IMR-90 (cell line): Measurements from ENCODE around the gene GTF3C6. TPM values are rescaled to one million over a fixed set of nuclear protein-coding genes. Genes with fewer than 3 reads are reported as not detected.

Source experiments
- ATAC-seq: fragments of 200-7000 bp; cut with Tn5 transposase; 2 replicates; pipeline ENCODE4 v1.9.1; 2020; ENCODE audit warnings: low read depth, mild to moderate bottlenecking, moderate library complexity
- BruUV-seq: library from RNA; stranded (reverse); fragments of 400-500 nt; replicated peaks from 2 replicates; lab custom pipeline; 2021; lab: Mats Ljungman, UMichigan
- CTCF ChIA-PET: fragments of 300-600 bp; formaldehyde crosslinking; extraction: SDS; loops from one replicate; lab custom pipeline; 2021; ENCODE audit warnings: antibody characterized with exemption; lab: Yijun Ruan, JAX
- POLR2A ChIA-PET: fragments of 300-600 bp; sonication (Branson Sonifier 250); formaldehyde crosslinking; loops from one replicate; lab custom pipeline; 2022; ENCODE audit warnings: antibody characterized with exemption; ENCODE audit not compliant: unreplicated experiment; lab: Charles Lee
- DNase-seq: peaks from one replicate; pipeline ENCODE4 v3.0.0; 2013
- H2AFZ ChIP-seq: replicated peaks from 2 replicates; pipeline ENCODE3; 2013; ENCODE audit warnings: low read length, mild to moderate bottlenecking; ENCODE audit not compliant: poor library complexity
- H2AK5ac ChIP-seq: 2 replicates; pipeline ENCODE4 v1.6.1; 2013; ENCODE audit warnings: low read depth, low read length, inconsistent platforms
- H2AK9ac ChIP-seq: replicated peaks from 2 replicates; pipeline ENCODE3; 2013; ENCODE audit warnings: mild to moderate bottlenecking, low read depth, low read length, moderate library complexity; ENCODE audit not compliant: poor library complexity
- H2BK120ac ChIP-seq: 2 replicates; pipeline ENCODE4 v1.6.1; 2013; ENCODE audit warnings: low read depth, low read length, inconsistent platforms
- H2BK15ac ChIP-seq: 3 replicates; pipeline ENCODE4 v1.6.1; 2013; ENCODE audit warnings: low read depth, low read length, inconsistent platforms
- H2BK20ac ChIP-seq: 2 replicates; pipeline ENCODE4 v1.6.1; 2013; ENCODE audit warnings: low read depth, mild to moderate bottlenecking, inconsistent platforms, low read length, moderate library complexity
- H2BK5ac ChIP-seq: 2 replicates; pipeline ENCODE4 v1.6.1; 2013; ENCODE audit warnings: mild to moderate bottlenecking, low read depth, low read length, inconsistent platforms; ENCODE audit not compliant: poor library complexity, severe bottlenecking
- H3K14ac ChIP-seq: replicated peaks from 2 replicates; pipeline ENCODE4 v1.6.1; 2013; ENCODE audit warnings: low read depth, low read length, inconsistent platforms
- H3K18ac ChIP-seq: 2 replicates; pipeline ENCODE4 v1.6.1; 2013; ENCODE audit warnings: low read depth, low read length, control low read depth
- H3K23ac ChIP-seq: 2 replicates; pipeline ENCODE4 v1.6.1; 2013; ENCODE audit warnings: low read depth, low read length, inconsistent platforms
- H3K27ac ChIP-seq: 2 replicates; pipeline ENCODE4 v1.5.1; 2013; ENCODE audit warnings: mild to moderate bottlenecking, control low read depth, low read length; ENCODE audit not compliant: insufficient read depth
- H3K27me3 ChIP-seq: 2 replicates; pipeline ENCODE4 v1.6.1; 2013; ENCODE audit warnings: low read length; ENCODE audit not compliant: control insufficient read depth, insufficient read depth
- H3K36me3 ChIP-seq: 2 replicates; pipeline ENCODE4 v1.6.1; 2013; ENCODE audit warnings: low read length, mixed read lengths; ENCODE audit not compliant: control insufficient read depth, insufficient read depth
- H3K4ac ChIP-seq: 2 replicates; pipeline ENCODE4 v1.6.1; 2013; ENCODE audit warnings: low read depth, low read length, inconsistent platforms
- H3K4me1 ChIP-seq: 2 replicates; pipeline ENCODE4 v1.6.1; 2013; ENCODE audit warnings: low read length, mixed read lengths; ENCODE audit not compliant: control insufficient read depth, insufficient read depth
- H3K4me2 ChIP-seq: 2 replicates; pipeline ENCODE4 v1.6.1; 2013; ENCODE audit warnings: low read depth, mild to moderate bottlenecking, control low read depth, low read length, moderate library complexity
- H3K4me3 ChIP-seq: 2 replicates; pipeline ENCODE4 v1.5.1; 2013; ENCODE audit warnings: low read depth, mild to moderate bottlenecking, control low read depth, low read length, moderate library complexity; ENCODE audit not compliant: insufficient read depth
- H3K56ac ChIP-seq: 2 replicates; pipeline ENCODE4 v1.6.1; 2013; ENCODE audit warnings: low read length, inconsistent platforms; ENCODE audit not compliant: insufficient read depth; ENCODE audit errors: extremely low read depth
- H3K79me1 ChIP-seq, 2 experiments: 2 replicates each; pipeline ENCODE4 v1.6.1; 2013; ENCODE audit warnings: low read length in 2 of 2, inconsistent platforms in 1 of 2, low read depth in 1 of 2
- H3K9ac ChIP-seq: 2 replicates; pipeline ENCODE4 v1.6.1; 2013; ENCODE audit warnings: low read depth, low read length, control low read depth
- H3K9me1 ChIP-seq: 2 replicates; pipeline ENCODE4 v1.6.1; 2013; ENCODE audit warnings: low read length, inconsistent platforms; ENCODE audit not compliant: insufficient read depth
- H3K9me3 ChIP-seq: 2 replicates; pipeline ENCODE4 v1.6.1; 2013; ENCODE audit warnings: low read length; ENCODE audit not compliant: control insufficient read depth, insufficient read depth
- H4K20me1 ChIP-seq: 2 replicates; pipeline ENCODE4 v1.6.1; 2013; ENCODE audit warnings: low read length, inconsistent platforms; ENCODE audit not compliant: insufficient read depth
- H4K5ac ChIP-seq: 2 replicates; pipeline ENCODE4 v1.6.1; 2013; ENCODE audit warnings: mild to moderate bottlenecking, low read depth, low read length, control low read depth
- H4K8ac ChIP-seq, 2 experiments: 2 replicates each; pipeline ENCODE4 v1.6.1; 2013; ENCODE audit warnings: low read depth in 2 of 2, low read length in 2 of 2, control low read depth in 1 of 2, inconsistent platforms in 1 of 2
- H4K91ac ChIP-seq: 2 replicates; pipeline ENCODE4 v1.6.1; 2013; ENCODE audit warnings: low read depth, low read length, inconsistent platforms; ENCODE audit not compliant: insufficient read depth
- BHLHE40 ChIP-seq: fragments of 150-350 bp; IDR thresholded peaks from 2 replicates; pipeline ENCODE4 v1.6.1; 2016; ENCODE audit warnings: mild to moderate bottlenecking, low read depth, low read length
- CEBPB ChIP-seq: IDR thresholded peaks from 2 replicates; pipeline ENCODE4 v1.6.1; 2012; ENCODE audit warnings: low read depth, low read length, improper control_type of control experiment
- CHD1 ChIP-seq: IDR thresholded peaks from 2 replicates; pipeline ENCODE4 v1.6.1; 2012; ENCODE audit warnings: low read depth, low read length, improper control_type of control experiment
- CTCF ChIP-seq: conservative IDR thresholded peaks from 2 replicates; pipeline ENCODE4 v1.5.1; 2012; ENCODE audit warnings: mild to moderate bottlenecking, low read depth, low read length, improper control_type of control experiment
- ELK1 ChIP-seq: fragments of 150-350 bp; IDR thresholded peaks from 2 replicates; pipeline ENCODE4 v1.6.1; 2016; ENCODE audit warnings: low read depth, mild to moderate bottlenecking, low read length, moderate library complexity, borderline replicate concordance
- FOS ChIP-seq: fragments of 150-350 bp; IDR thresholded peaks from 2 replicates; pipeline ENCODE4 v1.6.1; 2016; ENCODE audit warnings: low read depth, low read length
- MAFK ChIP-seq: IDR thresholded peaks from 2 replicates; pipeline ENCODE4 v1.6.1; 2012; ENCODE audit warnings: low read depth, low read length, improper control_type of control experiment
- MAZ ChIP-seq: IDR thresholded peaks from 2 replicates; pipeline ENCODE4 v1.6.1; 2012; ENCODE audit warnings: low read depth, mild to moderate bottlenecking, low read length, improper control_type of control experiment, moderate library complexity, borderline replicate concordance
- MXI1 ChIP-seq: IDR thresholded peaks from 2 replicates; pipeline ENCODE4 v1.6.1; 2012; ENCODE audit warnings: low read depth, mild to moderate bottlenecking, low read length, moderate library complexity, borderline replicate concordance
- NFE2L2 ChIP-seq: fragments of 150-350 bp; IDR thresholded peaks from 2 replicates; pipeline ENCODE4 v1.6.1; 2016; ENCODE audit warnings: low read depth, mild to moderate bottlenecking, low read length
- POLR2A ChIP-seq: IDR thresholded peaks from 2 replicates; pipeline ENCODE4 v1.6.1; 2012; ENCODE audit warnings: mild to moderate bottlenecking, low read depth, low read length
- RAD21 ChIP-seq: IDR thresholded peaks from 2 replicates; pipeline ENCODE4 v1.6.1; 2012; ENCODE audit warnings: low read length, improper control_type of control experiment
- RCOR1 ChIP-seq: IDR thresholded peaks from 2 replicates; pipeline ENCODE4 v1.6.1; 2012; ENCODE audit warnings: mild to moderate bottlenecking, low read length, improper control_type of control experiment; ENCODE audit not compliant: insufficient replicate concordance
- RFX5 ChIP-seq: IDR thresholded peaks from 2 replicates; pipeline ENCODE4 v1.8.0; 2012; ENCODE audit warnings: low read depth, mild to moderate bottlenecking, low read length, moderate library complexity
- SMC3 ChIP-seq: fragments of 150-350 bp; IDR thresholded peaks from 2 replicates; pipeline ENCODE4 v1.6.1; 2016; ENCODE audit warnings: low read depth, mild to moderate bottlenecking, antibody characterized with exemption, low read length, moderate library complexity
- USF2 ChIP-seq: fragments of 150-350 bp; IDR thresholded peaks from 2 replicates; pipeline ENCODE4 v1.6.1; 2017; ENCODE audit warnings: mild to moderate bottlenecking, antibody characterized with exemption, low read length, low read depth
- whole genome bisulfite sequencing, 2 experiments: methylation state at CpG; one replicate each; pipeline versions ENCODE4 v1.1.5 to v1.1.7; 2013; ENCODE audit warnings: missing lambda C conversion rate in 2 of 2; ENCODE audit not compliant: insufficient read length in 1 of 2; ENCODE audit errors: extremely low coverage in 2 of 2; 5-methylcytosine and 5-hydroxymethylcytosine counted together
- dilution Hi-C: fragments of 300-500 bp; cut with HindIII; formaldehyde crosslinking; loops from one replicate; pipeline ENCODE4 v1.14.3; 2018; ENCODE audit warnings: low sequenced_read_pairs; ENCODE audit not compliant: unreplicated experiment
- in situ Hi-C: fragments of 300-500 bp; cut with MboI; formaldehyde crosslinking; loops from 3 replicates; pipeline ENCODE4 v1.14.3; 2019; ENCODE audit warnings: low sequenced_read_pairs, inconsistent platforms, mixed read lengths
- intact Hi-C: fragments of 100-400 bp; cut with micrococcal nuclease; formaldehyde crosslinking; loops from 2 replicates; pipeline ENCODE4 v1.10.0; 2022
- polyA plus RNA-seq, 3 experiments: library from polyadenylated mRNA; depleted of rRNA; stranded (reverse); fragments of >200 nt; gene quantifications; 2 replicates each; pipeline ENCODE4 v1.2.3, GENCODE V29; 2012; ENCODE audit warnings: low replicate concordance in 1 of 3
- total RNA-seq: library from RNA; depleted of rRNA; stranded (reverse); fragments of >200 nt; gene quantifications from 2 replicates; pipeline ENCODE4 v1.2.3, GENCODE V29; 2012

The GTF3C6 gene
- total and polyA plus RNA-seq, 2 of the 4 experiments (the other 2 are of a cell fraction): 10.4 to 40.5 TPM

- H2AFZ ChIP-seq: no peak overlapping the region
- H3K27me3 ChIP-seq: no peaks in the 10 kb centered on the region
- no peaks in the 10 kb centered on the region for H3K9me3 ChIP-seq
- no peak for DNase-seq
- H4K5ac ChIP-seq: no peak overlapping the region
- no peak overlapping the region for H3K23ac ChIP-seq
- H3K56ac ChIP-seq: no peak overlapping the region
- WGBS, 2 experiments: no CpG with 5 or more reads among the region's 1 CpG
- no peak overlapping the region for H3K14ac ChIP-seq
- H3K4me3 ChIP-seq: no peak overlapping the region
- no peak overlapping the region for H3K4me2 ChIP-seq
- ChIA-PET POLR2A (no interaction called here), CTCF (no interaction called here)
- H3K9me1 ChIP-seq: no peaks in the 10 kb centered on the region
- intact Hi-C loops (no loop called here), dilution Hi-C loops (no loop called here), in situ Hi-C loops (no loop called here)
- no peak overlapping the region for H3K4ac ChIP-seq
- TF ChIP-seq USF2 (no peak), RFX5 (no peak), MXI1 (no peak), NFE2L2 (no peak), BHLHE40 (no peak), CEBPB (no peak), POLR2A (no peak), SMC3 (no peak), MAZ (no peak), RCOR1 (no peak), CHD1 (no peak), FOS (no peak), MAFK (no peak), RAD21 (no peak), CTCF (no peak), ELK1 (no peak)
- H4K91ac ChIP-seq: no peak overlapping the region
- no peak overlapping the region for H3K9ac ChIP-seq
- no peak overlapping the region for H2BK5ac ChIP-seq
- H4K8ac ChIP-seq: no peak overlapping the region
- H3K18ac ChIP-seq: no peak overlapping the region
- H3K27ac ChIP-seq: no peak overlapping the region
- no peaks in the 10 kb centered on the region for H3K4me1 ChIP-seq
- no peak overlapping the region for H2BK15ac ChIP-seq
- no peaks in the 10 kb centered on the region for H3K79me1 ChIP-seq
- H3K36me3 ChIP-seq: no peaks in the 10 kb centered on the region
- H2AK5ac ChIP-seq: no peak overlapping the region
- H2BK120ac ChIP-seq: no peak overlapping the region
- no peaks in the 10 kb centered on the region for H4K20me1 ChIP-seq
- H2AK9ac ChIP-seq: no peak overlapping the region
- no peak for ATAC-seq
- H2BK20ac ChIP-seq: no peak overlapping the region
- no TSS peak for BruUV-seq
Observed at GRCh38 chr6:110934381-110934898, 24.1 kb upstream of the GTF3C6 start.
